K562 (cell line): ENCODE data around the gene ACAP3. TPM values are rescaled to one million over a fixed set of nuclear protein-coding genes. Genes with fewer than 3 reads are reported as not detected.

Experiments
- ATAC-seq: fragments of 200-7000 bp; cut with Tn5 transposase; 3 replicates; pipeline ENCODE4 v1.9.1; 2020; ENCODE audit warnings: moderate library complexity
- Bru-seq: library from RNA; stranded (reverse); fragments of 400-500 nt; gene quantifications from one replicate; lab custom pipeline; 2021; lab: Mats Ljungman, UMichigan
- BruChase-seq, 2 experiments: library from RNA; stranded (reverse); fragments of 400-500 nt; gene quantifications; one replicate each; lab custom pipeline; 2021; lab: Mats Ljungman, UMichigan
- BruUV-seq: library from RNA; stranded (reverse); fragments of 400-500 nt; replicated peaks from 2 replicates; lab custom pipeline; 2021; lab: Mats Ljungman, UMichigan
- CTCF ChIA-PET: fragments of 300-600 bp; formaldehyde crosslinking; extraction: SDS; loops from one replicate; lab custom pipeline; 2021; ENCODE audit warnings: low intra/inter-chr PET ratio; lab: Yijun Ruan, JAX
- POLR2A ChIA-PET: fragments of 300-600, 350-650 bp; sonication (Branson Sonifier 250); formaldehyde crosslinking; extraction: SDS; loops from one replicate; lab custom pipeline; 2021; ENCODE audit warnings: antibody characterized with exemption, inconsistent platforms; lab: Yijun Ruan, JAX
- DNase-seq, 4 experiments: peaks; one replicate each; pipeline versions ENCODE4 v3.0.0 to v3.0.0-alpha.2; 2011 to 2018; ENCODE audit warnings: low spot score in 3 of 4, mixed read lengths in 3 of 4; ENCODE audit errors: extremely low read depth in 1 of 4
- FAIRE-seq: peaks from 2 replicates; lab custom pipeline; 2011; peaks lifted over from hg19 to GRCh38; lab: Jason Lieb, UNC
- H2AFZ ChIP-seq: 2 replicates; pipeline ENCODE4 v1.6.0; 2011; ENCODE audit warnings: low read depth, low read length, control low read depth, inconsistent platforms
- H3K27ac ChIP-seq: fragments of 200-600 bp; 3 replicates; pipeline ENCODE4 v1.8.0; 2011; ENCODE audit warnings: low read depth, mild to moderate bottlenecking, control low read depth, inconsistent platforms, low read length, moderate library complexity, mixed read lengths; ENCODE audit errors: extremely low read depth
- H3K27me3 ChIP-seq, 2 experiments: fragments of 300-600 bp in 1 of 2; 2 replicates in 1 of 2; 3 replicates in 1 of 2; pipeline versions ENCODE4 v1.6.0 to v1.8.0; 2011; ENCODE audit warnings: inconsistent platforms in 2 of 2, low read length in 2 of 2, mild to moderate bottlenecking in 1 of 2, mixed read lengths in 1 of 2, moderate library complexity in 1 of 2; ENCODE audit not compliant: control insufficient read depth in 2 of 2, insufficient read depth in 2 of 2
- H3K36me3 ChIP-seq: fragments of 300-600 bp; 3 replicates; pipeline ENCODE4 v1.8.0; 2011; ENCODE audit warnings: mild to moderate bottlenecking, low read length, inconsistent platforms; ENCODE audit not compliant: control insufficient read depth, insufficient read depth
- H3K4me1 ChIP-seq, 2 experiments: fragments of 200-600 bp in 1 of 2; replicated peaks in 1 of 2; 2 replicates in 1 of 2; 3 replicates in 1 of 2; pipeline versions ENCODE4 v1.5.1 to v1.8.0; 2011; ENCODE audit warnings: inconsistent platforms in 2 of 2, low read length in 2 of 2, mild to moderate bottlenecking in 1 of 2, mixed read lengths in 1 of 2, moderate library complexity in 1 of 2; ENCODE audit not compliant: control insufficient read depth in 2 of 2, insufficient read depth in 2 of 2
- H3K4me2 ChIP-seq: 2 replicates; pipeline ENCODE4 v1.6.1; 2011; ENCODE audit warnings: low read length, control low read depth, inconsistent platforms, mixed read lengths; ENCODE audit not compliant: insufficient read depth
- H3K4me3 ChIP-seq: fragments of 200-600 bp; sonication (generic), shearing (Covaris generic); 2 replicates; pipeline ENCODE4 v1.5.1; 2016; ENCODE audit warnings: control low read depth, inconsistent platforms
- H3K79me2 ChIP-seq: fragments of 200-600 bp; 3 replicates; pipeline ENCODE4 v1.8.0; 2011; ENCODE audit warnings: low read length, inconsistent platforms; ENCODE audit not compliant: control insufficient read depth, insufficient read depth
- H3K9ac ChIP-seq, 2 experiments: 2 replicates each; pipeline versions ENCODE4 v1.6.0 to v1.6.1; 2011; ENCODE audit warnings: low read depth in 2 of 2, low read length in 2 of 2, control low read depth in 1 of 2, inconsistent platforms in 1 of 2, mild to moderate bottlenecking in 1 of 2, mixed read lengths in 1 of 2; ENCODE audit not compliant: insufficient read depth in 1 of 2
- H3K9me1 ChIP-seq: one replicate; pipeline ENCODE4 v1.6.0; 2011; ENCODE audit warnings: inconsistent platforms, mild to moderate bottlenecking, low read length, moderate library complexity; ENCODE audit not compliant: control insufficient read depth, insufficient read depth
- H3K9me3 ChIP-seq: replicated peaks from 2 replicates; pipeline ENCODE4 v1.5.1; 2011; ENCODE audit warnings: low read depth, low read length, inconsistent platforms; ENCODE audit not compliant: control insufficient read depth, insufficient read depth
- H4K20me1 ChIP-seq: replicated peaks from 2 replicates; pipeline ENCODE4 v1.6.1; 2011; ENCODE audit warnings: low read length, inconsistent platforms, mixed read lengths; ENCODE audit not compliant: control insufficient read depth, insufficient read depth
- ZBTB43 ChIP-seq: sonication (generic); formaldehyde crosslinking; IDR thresholded peaks from 2 replicates; pipeline ENCODE4 v1.8.0; 2023; ENCODE audit warnings: mild to moderate bottlenecking, missing genetic modification reagents
- WGBS: fragments of 100-300 bp; shearing (Covaris generic); methylation state at CpG from one replicate; pipeline ENCODE4 v1.1.6; 2016; ENCODE audit warnings: low coverage, mixed read lengths; ENCODE audit not compliant: insufficient coverage; ENCODE audit errors: missing lambda C conversion rate; 5-methylcytosine and 5-hydroxymethylcytosine counted together
- in situ Hi-C: fragments of 300-500 bp; cut with MboI; formaldehyde crosslinking; loops from 4 replicates; pipeline ENCODE4 v1.15.0; 2018; ENCODE audit warnings: inconsistent platforms, mixed read lengths
- intact Hi-C: fragments of 100-400 bp; cut with micrococcal nuclease; formaldehyde crosslinking; loops from 2 replicates; pipeline ENCODE4 v1.14.2; 2022
- long read RNA-seq, 3 experiments: library from polyadenylated mRNA in 2 of 3; library from RNA in 1 of 3; unstranded in 2 of 3; stranded (forward) in 1 of 3; transcript quantifications; one replicate each; pipeline ENCODE4 v2.0.0, GENCODE V29; 2019 to 2022
- polyA minus RNA-seq, 3 experiments: library from RNA; depleted of rRNA, polyadenylated mRNA; stranded (reverse); fragments of >200 nt; gene quantifications; 2 replicates each; pipeline ENCODE4 v1.2.3, GENCODE V29; 2011
- polyA plus RNA-seq, 8 experiments: library from polyadenylated mRNA; depleted of rRNA in 4 of 8; stranded (reverse) in 5 of 8; unstranded in 3 of 8; fragments of >200 nt; fragmentation: Nextera tagmentation in 2 of 8; fragmentation: Illumina TruSeq in 1 of 8; extraction: Ambion mirVana in 2 of 8; extraction: Trizol in 1 of 8; gene quantifications; 2 replicates each; pipeline versions ENCODE4 v1.2.1 to v1.2.3, GENCODE V29; 2011 to 2014; ENCODE audit warnings: inconsistent platforms in 1 of 8, missing spikeins in 1 of 8
- total RNA-seq, 7 experiments: library from RNA; depleted of rRNA in 6 of 7; stranded (reverse); fragments of >200 nt in 6 of 7; fragmentation: Illumina TruSeq in 2 of 7; extraction: Trizol in 2 of 7; gene quantifications; 2 replicates each; pipeline versions ENCODE4 v1.2.1 to v1.2.3, GENCODE V29; 2011 to 2021; ENCODE audit warnings: low replicate concordance in 1 of 7

ACAP3 gene
- 140 and 407 TPM in 2 replicates for total RNA-seq (2011; cell fraction: chromatin; rRNA removed; ENCODE audit: low replicate concordance)
- total RNA-seq (2011; cell fraction: nucleolus; rRNA removed): 278 and 333 TPM in 2 replicates
- 136 and 156 TPM in 2 replicates for total RNA-seq (2011; cell fraction: nucleoplasm; rRNA removed)
- total RNA-seq (2014; rRNA removed) (29.6 and 33.3 TPM in 2 replicates), total RNA-seq (2014; rRNA removed; fragmentation: Illumina TruSeq; extraction: Trizol) (1.9 and 3.5 TPM in 2 replicates), total RNA-seq (2015; rRNA removed; fragmentation: Illumina TruSeq; extraction: Trizol) (14.0 and 15.2 TPM in 2 replicates), total RNA-seq (2021) (44.1 and 49.0 TPM in 2 replicates), polyA plus RNA-seq (2011; rRNA removed) (12.0 and 27.1 TPM in 2 replicates), polyA plus RNA-seq (2014; fragmentation: Illumina TruSeq; extraction: Trizol) (7.2 and 11.8 TPM in 2 replicates), polyA plus RNA-seq (2014; fragmentation: Nextera tagmentation; extraction: Ambion mirVana) (under 1 TPM; 0.01 to 0.06 TPM), polyA plus RNA-seq (2014; rRNA removed) (43.8 and 44.8 TPM in 2 replicates), polyA minus RNA-seq (2011; rRNA and poly(A)+ RNA removed) (6.3 and 10.7 TPM in 2 replicates), Bru-seq, nascent RNA (percentile 60 among the genes with signal in this experiment), BruChase-seq, experiment 1, labeled RNA remaining after a 2-hour chase (percentile 51 among the genes with signal in this experiment), BruChase-seq, experiment 2, labeled RNA remaining after a 6-hour chase (percentile 58 among the genes with signal in this experiment)
- 8.5 and 20.8 TPM in 2 replicates for polyA plus RNA-seq (2011; cell fraction: cytosol; rRNA removed)
- 346 and 462 TPM in 2 replicates for polyA plus RNA-seq (2011; cell fraction: nucleus; rRNA removed)
- 38.9 and 49.6 TPM in 2 replicates for polyA plus RNA-seq (2012)
- polyA minus RNA-seq (2011; cell fraction: cytosol; rRNA and poly(A)+ RNA removed): 13.7 and 15.3 TPM in 2 replicates
- polyA minus RNA-seq (2011; cell fraction: nucleus; rRNA and poly(A)+ RNA removed): 42.4 and 46.1 TPM in 2 replicates
- long read RNA-seq, experiment 1, partial matches to known transcripts: 33 of 72 reads
- long read RNA-seq, experiment 1, other reads (novel, unspliced or antisense): 36 of 72 reads
- long read RNA-seq, experiment 2, partial matches to known transcripts: 11 of 21 reads
- long read RNA-seq, experiment 2, other reads (novel, unspliced or antisense): 9 of 21 reads
- long read RNA-seq, experiment 3, partial matches to known transcripts: 5 of 7 reads
- long read RNA-seq, experiment 3, other reads (novel, unspliced or antisense): 2 of 7 reads

GRCh38 chr1:1307923-1308755 is at the start of gene ACAP3, which contains the start of gene PUSL1:
TSS of gene ACAP3 (minus strand) at chr1:1307930. CDS start at chr1:1307815, 115 bp downstream.
TSS of gene PUSL1 (plus strand) at chr1:1308597. CDS start at chr1:1308644, 47 bp downstream.
- Histone ChIP-seq H3K4me1 (peaks cover 41 to 97% of the 10 kb centered on the region in 2 experiments), H3K4me3 (peak within 1 kb of the TSS; percentile 94), H3K27me3 (no peaks in the 10 kb centered on the region), H3K9ac (peak within 1 kb of the TSS; percentile 91 to 99), H3K4me2 (peak within 1 kb of the TSS; percentile 88), H3K9me3 (no peaks in the 10 kb centered on the region), H3K36me3 (peaks cover 41% of the 10 kb centered on the region), H3K27ac (peak within 1 kb of the TSS; percentile 96), H3K79me2 (peaks cover 54% of the 10 kb centered on the region), H2AFZ (peak within 1 kb of the TSS; percentile 93), H3K9me1 (peaks cover 5% of the 10 kb centered on the region), H4K20me1 (peaks cover 23% of the 10 kb centered on the region)
- ChIA-PET CTCF (no interaction called here), POLR2A (no interaction called here)
- in situ Hi-C loops (no loop called here), intact Hi-C loops (loop anchor here (2.0 to 10.0 kb wide), 3 partner anchors 17 to 917 kb away; partner anchors contain the start of genes AURKAIP1, CPTP, INTS11 and SKI)
- DNase-seq: peak; percentile 95 to 99 (median 97)
- BruUV-seq: no TSS peak
- WGBS: under 1% methylated on average over 94 of the region's 131 CpGs
- peak; percentile 52 for ATAC-seq
- peak; percentile 71 for FAIRE-seq
- peak; percentile 28; the same call in 1 of the 2 replicates for TF ChIP-seq ZBTB43 (CRISPR knock-in tag)
